Activated CD4-positive, alpha-beta T cell treated with anti-CD3 and anti-CD28 coated beads, Interleukin-2, amount 50 U/mL, for 48 hours (primary cell): ENCODE data around the gene TBC1D4.
"Not testable (repeated sequence)": the region's sequence is repeated elsewhere in the genome, so short reads cannot be mapped to it uniquely, and the experiment has no call there.

Experiments
- DNase-seq, 2 experiments: peaks; one replicate each; pipeline ENCODE4 v3.0.0-alpha.2; 2020

Gene TBC1D4

GRCh38 chr13:75352641-75353327, 129.2 kb downstream of the TBC1D4 start:
- DNase-seq: no peak

GRCh38 chr13:75351538-75351937, 130.4 kb downstream of the TBC1D4 start:
- not testable (repeated sequence) for DNase-seq

- DNase-seq: no peak
Observed at GRCh38 chr13:75347925-75348324, 134.0 kb downstream of the TBC1D4 start.

DNA sequence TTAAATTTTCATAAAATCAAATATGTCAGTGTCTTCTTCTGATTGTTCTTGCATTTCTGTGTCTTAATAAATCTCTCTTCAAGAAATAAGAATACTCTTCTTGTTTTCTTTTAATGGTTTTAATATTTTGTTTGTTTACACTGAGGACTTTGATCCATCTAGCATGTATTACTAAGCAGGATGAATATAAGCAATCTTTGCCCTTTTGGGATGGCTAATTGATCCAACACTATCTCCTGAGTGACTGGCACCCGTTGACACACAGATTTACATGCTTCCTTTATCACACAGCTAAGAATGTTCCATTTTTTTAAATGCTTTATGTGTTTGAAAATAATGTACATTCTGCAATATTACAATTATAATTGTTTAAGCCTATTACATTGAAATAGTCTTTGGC, 134.5 kb downstream of the TBC1D4 start:
- no peak for DNase-seq

DNA sequence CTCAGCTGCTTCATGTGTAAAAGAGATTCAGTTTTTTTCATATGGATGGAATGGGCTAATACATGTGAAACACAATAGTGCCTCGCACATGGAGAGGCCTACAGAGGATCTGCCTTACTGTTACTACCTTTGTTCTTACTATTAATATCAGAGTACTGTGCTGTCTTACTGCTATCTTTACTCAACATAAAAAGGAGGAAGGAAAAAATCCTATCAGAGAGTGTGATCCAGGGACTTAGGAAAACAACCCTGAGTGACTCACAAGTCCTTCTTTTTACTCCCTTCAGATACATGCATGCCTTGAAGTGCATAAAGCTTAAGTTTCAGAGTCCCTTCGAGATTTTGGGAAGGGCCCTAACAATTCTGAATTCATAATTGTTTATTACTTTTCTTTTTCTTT, 136.8 kb downstream of the TBC1D4 start:
- no peak for DNase-seq

GRCh38 chr13:75341028-75341427, 140.9 kb downstream of the TBC1D4 start:
- DNase-seq: no peak

- DNase-seq: no peak
Observed at GRCh38 chr13:75339635-75340374, 142.2 kb downstream of the TBC1D4 start.

- no peak for DNase-seq
Observed at GRCh38 chr13:75334634-75335447, 147.1 kb downstream of the TBC1D4 start.

GRCh38 chr13:75333103-75333502, 148.9 kb downstream of the TBC1D4 start:
- no peak for DNase-seq

DNA sequence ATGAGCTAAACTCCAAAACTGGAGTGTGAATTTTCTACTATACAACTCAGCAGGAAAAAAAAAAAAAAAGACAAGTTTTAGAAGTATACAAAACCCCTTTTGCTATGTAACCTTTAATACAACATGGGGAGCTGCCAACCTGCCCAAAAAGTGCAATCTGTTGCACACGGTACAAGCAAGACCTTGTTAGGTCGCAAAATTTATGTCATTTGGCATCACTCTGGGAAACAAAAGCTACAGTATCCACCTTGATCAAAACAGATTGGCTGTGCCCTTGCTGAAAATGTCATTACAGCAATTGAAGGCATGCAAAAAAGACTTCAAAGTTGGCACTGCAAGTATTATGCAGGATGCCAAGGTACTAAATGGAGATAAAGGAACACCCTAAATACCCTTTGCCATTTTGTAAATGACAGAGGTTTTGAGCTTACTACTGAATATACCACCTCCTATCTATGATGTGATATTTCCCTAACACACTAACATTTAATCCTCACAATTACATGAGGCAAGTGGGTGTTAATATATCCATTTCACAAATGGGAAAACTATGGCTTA, 150.1 kb downstream of the TBC1D4 start:
- no peak for DNase-seq

DNA sequence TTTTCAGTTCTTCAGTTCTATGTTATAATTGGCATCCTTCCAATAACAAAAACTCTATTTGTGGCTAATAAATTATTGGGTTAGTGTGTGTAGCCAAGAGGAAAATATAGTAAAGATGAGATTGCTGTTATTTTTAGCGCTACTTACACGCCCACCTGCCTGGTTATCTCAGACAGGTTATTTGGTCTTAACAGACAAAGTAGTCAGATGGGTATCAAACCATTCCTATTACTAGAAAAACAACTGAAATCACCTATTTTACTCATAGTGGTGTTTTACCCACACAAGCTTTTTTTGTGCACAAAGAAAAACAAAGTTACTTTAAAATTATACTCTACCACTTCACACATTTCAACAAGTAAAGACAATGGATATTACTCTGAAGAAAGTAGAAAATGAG, 151.2 kb downstream of the TBC1D4 start:
- no peak for DNase-seq

DNA sequence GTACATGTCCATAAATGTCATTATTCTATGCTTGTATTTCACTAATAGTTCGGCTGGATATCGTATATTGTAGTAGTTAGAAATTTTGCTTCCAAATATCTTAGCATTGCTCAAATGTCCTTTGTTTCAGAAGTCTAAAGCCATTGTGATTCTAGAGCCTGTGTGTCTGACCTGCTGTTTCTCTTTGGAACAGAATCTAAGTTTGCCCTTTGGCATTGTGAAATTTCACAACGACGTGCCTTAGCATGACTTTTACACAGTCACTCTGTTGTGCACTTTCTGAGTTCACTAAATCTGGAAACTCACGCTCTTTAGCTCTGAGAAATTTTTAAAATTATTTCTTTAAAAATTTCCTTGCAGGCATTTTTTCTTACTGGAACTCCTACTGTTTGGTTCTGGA, 152.2 kb downstream of the TBC1D4 start:
- DNase-seq: no peak

GRCh38 chr13:75329097-75329496, 152.9 kb downstream of the TBC1D4 start:
- no peak for DNase-seq

DNA sequence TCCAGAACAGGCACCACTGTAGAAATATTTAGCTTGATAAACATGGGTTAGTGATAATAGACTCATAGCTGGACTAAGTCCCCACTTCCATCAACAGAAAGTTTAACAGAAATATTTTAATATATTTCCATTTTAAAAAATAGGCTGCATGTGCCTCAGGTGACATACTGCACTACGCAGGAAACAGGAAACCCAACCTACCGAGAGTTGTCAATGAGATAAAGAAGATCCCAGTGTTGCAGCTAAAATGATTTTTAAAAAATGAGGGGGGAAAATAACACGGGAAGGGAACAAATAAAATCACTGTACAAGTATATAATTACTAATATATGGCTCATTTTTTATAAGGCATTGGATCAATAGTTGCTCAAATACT, 154.8 kb downstream of the TBC1D4 start:
- no peak for DNase-seq

DNA sequence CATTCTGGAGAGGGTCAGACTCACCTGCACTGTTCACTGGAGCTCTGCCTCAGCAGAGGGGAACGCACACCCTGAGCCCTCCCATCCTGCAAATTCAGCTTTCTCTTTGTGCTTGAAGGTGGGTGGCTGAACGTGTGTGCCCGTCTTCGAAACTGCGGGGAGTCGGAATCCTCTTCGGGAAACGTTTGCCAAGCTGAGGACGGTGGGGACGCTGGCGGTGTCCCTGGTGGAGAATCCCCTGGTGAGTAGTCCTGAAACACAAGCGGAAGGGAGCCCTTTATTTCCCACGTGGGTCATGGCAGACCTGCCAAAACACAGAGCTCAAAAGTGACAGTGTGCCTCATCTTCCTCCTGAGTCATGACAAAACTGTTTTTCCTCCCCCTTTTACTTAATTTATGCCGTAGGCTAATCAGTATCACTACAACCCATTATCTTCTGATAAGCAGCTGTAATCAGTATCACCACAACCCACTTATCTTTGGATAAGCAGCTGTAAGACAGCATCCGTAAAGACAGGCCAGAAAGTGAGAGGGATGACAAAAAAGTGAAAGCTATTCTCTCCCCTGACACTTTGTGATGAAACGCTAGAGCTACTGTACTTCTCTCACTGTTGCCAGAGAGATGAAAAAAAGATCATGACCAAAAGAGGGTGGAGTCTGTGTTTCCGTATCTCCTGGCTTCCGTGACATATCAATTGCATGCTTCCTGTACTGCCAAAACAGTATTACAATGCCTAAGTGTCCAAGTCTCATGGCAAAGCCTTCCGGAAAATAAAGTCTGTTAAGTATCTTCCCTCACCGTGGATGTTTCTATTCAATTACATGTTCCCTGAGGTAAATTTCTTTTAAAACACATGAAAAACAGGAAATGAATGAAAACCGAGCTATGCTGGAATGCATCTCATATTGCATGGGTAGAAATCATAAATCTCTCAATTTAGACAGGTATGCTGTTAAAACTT, 155.5 kb downstream of the TBC1D4 start:
- DNase-seq: peak; percentile 60 to 72

- no peak for DNase-seq
Observed at GRCh38 chr13:75325711-75326110, 156.3 kb downstream of the TBC1D4 start.

GRCh38 chr13:75324413-75324940, 157.5 kb downstream of the TBC1D4 start:
- DNase-seq: no peak

DNA sequence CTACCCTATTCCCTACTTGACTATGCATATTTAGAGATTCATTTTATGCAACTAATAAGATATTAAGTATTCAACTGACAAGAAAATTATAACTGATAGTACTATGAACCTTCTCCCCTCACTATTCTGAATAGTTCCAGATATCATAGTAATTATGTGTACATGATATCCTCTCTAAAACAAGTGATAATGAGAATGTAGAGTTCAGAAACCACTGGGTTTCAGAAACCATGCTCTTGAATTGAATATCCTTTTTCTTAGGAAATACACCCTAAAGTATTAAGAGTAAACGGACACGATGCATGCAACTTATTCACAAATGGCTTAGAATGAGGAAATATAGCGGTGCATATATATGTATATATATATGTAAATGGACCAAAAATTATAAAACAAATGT, 160.9 kb downstream of the TBC1D4 start:
- no peak for DNase-seq

DNA sequence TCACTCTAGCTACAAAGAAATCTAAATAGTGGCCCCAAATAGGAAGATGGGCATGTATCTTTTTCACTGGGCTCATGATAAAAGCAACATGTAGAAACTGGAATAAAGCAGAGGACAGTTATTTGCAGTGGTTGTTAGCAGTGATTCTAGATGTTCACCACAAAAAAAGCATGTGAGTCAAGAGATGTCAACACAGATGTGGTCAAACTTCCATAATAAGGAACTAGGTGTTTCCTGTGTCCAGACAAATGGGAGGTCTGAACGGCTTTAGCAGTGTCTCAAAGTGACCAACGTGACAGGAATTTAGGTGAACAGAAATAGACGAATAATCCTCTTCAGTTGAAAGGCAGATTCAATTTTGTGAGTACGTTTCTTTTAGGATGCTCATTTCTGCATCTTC, 162.7 kb downstream of the TBC1D4 start:
- DNase-seq: no peak

- DNase-seq: peak; percentile 12 to 35
Observed at GRCh38 chr13:75318138-75318833, 163.7 kb downstream of the TBC1D4 start.

- DNase-seq: no peak
Observed at GRCh38 chr13:75316427-75316826, 165.5 kb downstream of the TBC1D4 start.
